Mammary epithelial cell (primary cell): Measurements from ENCODE around the gene AKAP6.

Source experiments
- EZH2 ChIP-seq: IDR thresholded peaks from 2 replicates; pipeline ENCODE4 v1.6.1; 2012; ENCODE audit warnings: low read length, inconsistent platforms, borderline replicate concordance
- TF ChIP-seq, protein P1 (sequence below), 2 donors: IDR thresholded peaks in 1 of 2; conservative IDR thresholded peaks in 1 of 2; 2 replicates each; pipeline ENCODE4 v1.5.1; 2011 to 2012; ENCODE audit warnings: inconsistent platforms in 2 of 2, low read length in 2 of 2, mild to moderate bottlenecking in 2 of 2, control low read depth in 1 of 2, low read depth in 1 of 2; ENCODE audit not compliant: insufficient read depth in 1 of 2; ENCODE audit errors: extremely low read depth in 1 of 2

DNA sequence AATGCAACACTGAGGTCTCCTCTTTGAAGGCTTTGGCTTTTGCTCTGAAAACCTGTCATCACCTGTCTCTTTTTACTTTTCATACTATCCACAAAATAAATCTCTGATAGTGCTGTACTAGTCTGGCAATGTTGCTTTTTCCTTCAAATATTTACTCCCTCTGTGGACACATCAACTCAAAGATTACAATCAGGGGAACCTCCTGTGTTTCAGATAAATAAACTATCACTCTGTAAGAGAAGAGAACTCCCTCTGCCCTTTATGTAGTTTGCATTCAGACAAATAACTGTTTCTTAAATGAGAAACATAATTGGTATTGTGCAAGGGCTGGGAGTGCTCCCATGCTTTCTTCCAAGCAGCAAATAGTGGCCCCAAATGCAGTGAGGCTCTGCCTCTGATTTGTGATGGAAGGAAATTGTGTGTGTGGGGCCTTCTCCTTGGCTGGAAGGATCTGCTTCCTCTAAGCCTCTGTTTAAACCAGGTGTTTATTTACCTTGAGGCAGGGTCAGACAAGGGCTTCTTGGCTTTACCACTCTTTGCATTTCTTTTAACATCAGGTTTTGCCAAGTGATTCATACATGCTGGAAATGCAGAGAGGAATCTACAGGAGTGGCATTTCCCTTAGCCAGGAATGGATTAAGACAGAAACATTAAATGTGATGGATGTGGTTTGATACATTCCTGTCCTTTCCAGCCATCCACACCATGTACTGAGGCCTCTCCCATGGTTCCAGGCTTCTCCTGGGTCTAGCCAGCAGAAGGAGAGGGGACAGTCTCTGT is 69.0 kb downstream of the AKAP6 start:
- TF ChIP-seq, protein P1, sequence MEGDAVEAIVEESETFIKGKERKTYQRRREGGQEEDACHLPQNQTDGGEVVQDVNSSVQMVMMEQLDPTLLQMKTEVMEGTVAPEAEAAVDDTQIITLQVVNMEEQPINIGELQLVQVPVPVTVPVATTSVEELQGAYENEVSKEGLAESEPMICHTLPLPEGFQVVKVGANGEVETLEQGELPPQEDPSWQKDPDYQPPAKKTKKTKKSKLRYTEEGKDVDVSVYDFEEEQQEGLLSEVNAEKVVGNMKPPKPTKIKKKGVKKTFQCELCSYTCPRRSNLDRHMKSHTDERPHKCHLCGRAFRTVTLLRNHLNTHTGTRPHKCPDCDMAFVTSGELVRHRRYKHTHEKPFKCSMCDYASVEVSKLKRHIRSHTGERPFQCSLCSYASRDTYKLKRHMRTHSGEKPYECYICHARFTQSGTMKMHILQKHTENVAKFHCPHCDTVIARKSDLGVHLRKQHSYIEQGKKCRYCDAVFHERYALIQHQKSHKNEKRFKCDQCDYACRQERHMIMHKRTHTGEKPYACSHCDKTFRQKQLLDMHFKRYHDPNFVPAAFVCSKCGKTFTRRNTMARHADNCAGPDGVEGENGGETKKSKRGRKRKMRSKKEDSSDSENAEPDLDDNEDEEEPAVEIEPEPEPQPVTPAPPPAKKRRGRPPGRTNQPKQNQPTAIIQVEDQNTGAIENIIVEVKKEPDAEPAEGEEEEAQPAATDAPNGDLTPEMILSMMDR (conservative IDR thresholded peaks at IDR 0.05 in 1 of 2, IDR thresholded peaks at IDR 0.05 in 1 of 2; ENCODE audit: extremely low read depth in 1 of 2, insufficient read depth in 1 of 2, low read depth in 1 of 2, low read length in 2 of 2) = no peak
- no peak for TF ChIP-seq EZH2
